Sigmoid colon (tissue), 7 donors: ENCODE results near the gene NTRK3. TPM values are rescaled to one million over a fixed set of nuclear protein-coding genes. Genes with fewer than 3 reads are reported as not detected.

Experiments
- DNase-seq: peaks from one replicate; pipeline ENCODE4 v3.0.0-alpha.2; 2019
- H3K27ac ChIP-seq, 4 donors: fragments of 200-600 bp; sonication (generic); one replicate each; pipeline ENCODE4 v1.5.1; 2016 to 2019; ENCODE audit warnings: mild to moderate bottlenecking in 1 of 4
- H3K27me3 ChIP-seq, 3 donors: fragments of 200-600 bp; sonication (generic); one replicate each; pipeline ENCODE4 v1.5.1; 2019; ENCODE audit warnings: mild to moderate bottlenecking in 1 of 3
- H3K36me3 ChIP-seq, 4 donors: fragments of 200-600 bp; sonication (generic); one replicate each; pipeline ENCODE4 v1.5.1; 2016 to 2019
- H3K4me1 ChIP-seq, 4 donors: fragments of 200-600 bp; sonication (generic); one replicate each; pipeline ENCODE4 v1.5.1; 2017 to 2019
- H3K4me3 ChIP-seq, 4 donors: fragments of 200-600 bp; sonication (generic); one replicate each; pipeline ENCODE4 v1.5.1; 2017 to 2019; ENCODE audit warnings: mild to moderate bottlenecking in 2 of 4, moderate library complexity in 1 of 4
- H3K9me3 ChIP-seq, 4 donors: fragments of 200-600 bp in 3 of 4; sonication (generic) in 3 of 4; one replicate each; pipeline versions ENCODE4 v1.5.1 to v1.6.1; 2013 to 2019
- CTCF ChIP-seq, 4 experiments: fragments of 450-650 bp in 3 of 4; fragments of 200-600 bp in 1 of 4; IDR thresholded peaks; one replicate each; pipeline ENCODE4 v1.5.1; 2016 to 2019; ENCODE audit warnings: antibody characterized with exemption in 4 of 4, mild to moderate bottlenecking in 3 of 4, moderate library complexity in 2 of 4
- EP300 ChIP-seq, 4 donors: sonication (generic); formaldehyde crosslinking; IDR thresholded peaks; one replicate each; pipeline ENCODE4 v1.6.1; 2017; ENCODE audit warnings: antibody characterized with exemption in 4 of 4
- POLR2A ChIP-seq, 2 donors: fragments of 450-650 bp; IDR thresholded peaks; one replicate each; pipeline ENCODE4 v1.6.1; 2016; ENCODE audit warnings: antibody characterized with exemption in 2 of 2, mild to moderate bottlenecking in 2 of 2, moderate library complexity in 2 of 2
- POLR2AphosphoS5 ChIP-seq, 4 donors: sonication (generic); formaldehyde crosslinking; IDR thresholded peaks; one replicate each; pipeline ENCODE4 v1.6.1; 2017; ENCODE audit warnings: antibody characterized with exemption in 4 of 4
- WGBS, 2 donors: extraction: QIAGEN DNeasy Blood & Tissue Kit; methylation state at CpG; one replicate each; pipeline ENCODE4 v1.1.7; 2013; 5-methylcytosine and 5-hydroxymethylcytosine counted together
- intact Hi-C: fragments of 100-400 bp; cut with DNase I; formaldehyde crosslinking; loops from one replicate; pipeline ENCODE4 v1.15.1; 2023
- polyA plus RNA-seq, 3 donors: library from polyadenylated mRNA; stranded (reverse); fragments of 200-250 nt; gene quantifications; one replicate each; pipeline ENCODE4 v1.2.3, GENCODE V29; 2013
- total RNA-seq, 4 donors: library from RNA; depleted of rRNA; stranded (reverse); fragments of >200 nt; gene quantifications; one replicate each; pipeline ENCODE4 v1.1.0, GENCODE V29; 2016
- donor health status: healthy with polysubstance abuse.
- donor health status: Bipolar disorder and iron deficiency.
- donor health status: healthy.

NTRK3 gene
- total and polyA plus RNA-seq, 7 donors: 1.1 to 13.0 (median 3.6) TPM; not detected in 2

- Histone ChIP-seq H3K4me1 (no peaks in the 10 kb centered on the region), H3K27ac (no peak overlapping the region), H3K9me3 (no peaks in the 10 kb centered on the region), H3K27me3 (no peaks in the 10 kb centered on the region), H3K4me3 (no peak overlapping the region), H3K36me3 (no peaks in the 10 kb centered on the region)
- no peak for TF ChIP-seq CTCF (IDR thresholded peaks at IDR 0.05)
- no peak for TF ChIP-seq POLR2A (IDR thresholded peaks at IDR 0.05)
- TF ChIP-seq EP300 (IDR thresholded peaks at IDR 0.05): no peak
- no peak for TF ChIP-seq POLR2AphosphoS5 (IDR thresholded peaks at IDR 0.05)
- 68 to 79% methylated on average over 4 of the region's 4 CpGs for WGBS, 2 donors
- intact Hi-C loops: no loop called here
- DNase-seq: no peak
Observed at GRCh38 chr15:87829332-87830050, 427.0 kb downstream of the NTRK3 start.

GRCh38 chr15:87828608-87829007, 427.9 kb downstream of the NTRK3 start:
- DNase-seq: no peak
- no peak overlapping the region for H3K27ac ChIP-seq
- no peak for TF ChIP-seq CTCF (IDR thresholded peaks at IDR 0.05)
- no peak for TF ChIP-seq POLR2A (IDR thresholded peaks at IDR 0.05)
- no peak for TF ChIP-seq POLR2AphosphoS5 (IDR thresholded peaks at IDR 0.05)
- no peak for TF ChIP-seq EP300 (IDR thresholded peaks at IDR 0.05)
- H3K4me3 ChIP-seq: no peak overlapping the region
- no peaks in the 10 kb centered on the region for H3K27me3 ChIP-seq
- 62 to 73% methylated on average over 3 of the region's 3 CpGs for WGBS, 2 donors
- no peaks in the 10 kb centered on the region for H3K9me3 ChIP-seq
- H3K4me1 ChIP-seq: no peaks in the 10 kb centered on the region
- H3K36me3 ChIP-seq: no peaks in the 10 kb centered on the region
- intact Hi-C loops: no loop called here

GRCh38 chr15:87827131-87827530, 429.4 kb downstream of the NTRK3 start:
- Histone ChIP-seq H3K27ac (no peak overlapping the region), H3K4me1 (no peaks in the 10 kb centered on the region), H3K9me3 (no peaks in the 10 kb centered on the region), H3K36me3 (no peaks in the 10 kb centered on the region), H3K4me3 (no peak overlapping the region), H3K27me3 (no peaks in the 10 kb centered on the region)
- WGBS, 2 donors: 80 to 85% methylated on average over 3 of the region's 3 CpGs
- intact Hi-C loops: no loop called here
- DNase-seq: no peak
- TF ChIP-seq POLR2A (IDR thresholded peaks at IDR 0.05): no peak
- TF ChIP-seq POLR2AphosphoS5 (IDR thresholded peaks at IDR 0.05): no peak
- TF ChIP-seq CTCF (IDR thresholded peaks at IDR 0.05): no peak
- TF ChIP-seq EP300 (IDR thresholded peaks at IDR 0.05): no peak

GRCh38 chr15:87826119-87826747, 430.3 kb downstream of the NTRK3 start:
- H3K36me3 ChIP-seq: no peaks in the 10 kb centered on the region
- no peaks in the 10 kb centered on the region for H3K9me3 ChIP-seq
- no peak for DNase-seq
- TF ChIP-seq EP300 (IDR thresholded peaks at IDR 0.05): no peak
- TF ChIP-seq POLR2AphosphoS5 (IDR thresholded peaks at IDR 0.05): no peak
- TF ChIP-seq CTCF (IDR thresholded peaks at IDR 0.05): no peak
- no peak for TF ChIP-seq POLR2A (IDR thresholded peaks at IDR 0.05)
- no peak overlapping the region for H3K27ac ChIP-seq
- 40 to 49% methylated on average over 8 of the region's 8 CpGs for WGBS, 2 donors
- no peaks in the 10 kb centered on the region for H3K4me1 ChIP-seq
- intact Hi-C loops: no loop called here
- no peak overlapping the region for H3K4me3 ChIP-seq
- H3K27me3 ChIP-seq: no peaks in the 10 kb centered on the region
